HCT116 (cell line): ENCODE results near the gene GGTLC2. TPM values are rescaled to one million over a fixed set of nuclear protein-coding genes. Genes with fewer than 3 reads are reported as not detected.
"Not testable (repeated sequence)": the region's sequence is repeated elsewhere in the genome, so short reads cannot be mapped to it uniquely, and the experiment has no call there.

Experiments used
- ATAC-seq: fragments of 200-7000 bp; cut with Tn5 transposase; 2 replicates; pipeline ENCODE4 v1.9.1; 2020; ENCODE audit warnings: mild to moderate bottlenecking, moderate library complexity
- BruUV-seq: library from RNA; stranded (reverse); fragments of 400-500 nt; replicated peaks from 2 replicates; lab custom pipeline; 2021; lab: Mats Ljungman, UMichigan
- CTCF ChIA-PET: fragments of 300-600 bp; sonication (Branson Sonifier 250); formaldehyde crosslinking; loops from one replicate; lab custom pipeline; 2021; ENCODE audit warnings: antibody characterized with exemption; lab: Charles Lee
- POLR2A ChIA-PET: fragments of 300-600, 350-600 bp; sonication (Branson Sonifier 250); formaldehyde crosslinking; loops from one replicate; lab custom pipeline; 2021; ENCODE audit warnings: antibody characterized with exemption; lab: Charles Lee
- RAD21 ChIA-PET, 2 experiments: fragments of 300-600 bp; sonication (Branson Sonifier 250); formaldehyde crosslinking; loops; one replicate each; lab custom pipeline; 2023; ENCODE audit warnings: low total read pairs in 2 of 2; ENCODE audit not compliant: uncharacterized antibody in 2 of 2, unreplicated experiment in 2 of 2, low non-redundant PET in 1 of 2; lab: Charles Lee
- DNase-seq: peaks from one replicate; pipeline ENCODE4 v3.0.0-alpha.2; 2010; ENCODE audit warnings: low read depth, low spot score
- H2AFZ ChIP-seq: fragments of 200-600 bp; shearing (Covaris generic), sonication (generic); 2 replicates; pipeline ENCODE4 v1.6.1; 2017; ENCODE audit warnings: low read depth, mixed run types, mixed read lengths, antibody characterized with exemption, low read length; ENCODE audit not compliant: poor library complexity, severe bottlenecking
- H3K27ac ChIP-seq: 2 replicates; pipeline ENCODE4 v1.5.1; 2012; ENCODE audit warnings: low read depth, low read length
- H3K27me3 ChIP-seq: fragments of 200-600 bp; sonication (generic); 2 replicates; pipeline ENCODE4 v1.6.1; 2016; ENCODE audit warnings: mixed run types, low read length, mixed read lengths; ENCODE audit not compliant: insufficient read depth
- H3K36me3 ChIP-seq, 2 experiments: fragments of 200-500 bp in 1 of 2; fragments of 200-600 bp in 1 of 2; sonication (Bioruptor generic) in 1 of 2; sonication (generic) in 1 of 2; 2 replicates each; pipeline versions ENCODE4 v1.5.1 to v1.6.1; 2014 to 2016; ENCODE audit warnings: low read length in 2 of 2, inconsistent platforms in 1 of 2, mixed read lengths in 1 of 2, mixed run types in 1 of 2; ENCODE audit not compliant: insufficient read depth in 2 of 2, control insufficient read depth in 1 of 2
- H3K4me1 ChIP-seq, 2 experiments: fragments of 200-600 bp in 1 of 2; sonication (generic) in 1 of 2; 2 replicates each; pipeline versions ENCODE4 v1.5.1 to v1.6.1; 2012 to 2017; ENCODE audit warnings: low read length in 2 of 2, inconsistent platforms in 1 of 2, mild to moderate bottlenecking in 1 of 2, mixed read lengths in 1 of 2, mixed run types in 1 of 2, moderate library complexity in 1 of 2; ENCODE audit not compliant: insufficient read depth in 2 of 2, control insufficient read depth in 1 of 2
- H3K4me2 ChIP-seq: fragments of 200-600 bp; sonication (generic); 2 replicates; pipeline ENCODE4 v1.6.1; 2017; ENCODE audit warnings: mixed run types, low read length, mixed read lengths
- H3K4me3 ChIP-seq, 2 experiments: fragments of 200-600 bp in 1 of 2; sonication (generic) in 1 of 2; replicated peaks in 1 of 2; 2 replicates each; pipeline ENCODE4 v1.5.1; 2011 to 2016; ENCODE audit warnings: low read length in 2 of 2, control low read depth in 1 of 2, low read depth in 1 of 2, mild to moderate bottlenecking in 1 of 2, mixed read lengths in 1 of 2, mixed run types in 1 of 2
- H3K79me2 ChIP-seq: fragments of 200-600 bp; sonication (generic); 2 replicates; pipeline ENCODE4 v1.6.1; 2017; ENCODE audit warnings: mild to moderate bottlenecking, mixed run types, low read length, moderate library complexity, mixed read lengths; ENCODE audit not compliant: insufficient read depth
- H3K9ac ChIP-seq: fragments of 200-600 bp; sonication (generic); 2 replicates; pipeline ENCODE4 v1.6.1; 2016; ENCODE audit warnings: low read length, mixed read lengths
- H3K9me2 ChIP-seq: fragments of 200-600 bp; sonication (generic), shearing (Covaris generic); 2 replicates; pipeline ENCODE4 v1.6.1; 2017; ENCODE audit warnings: mixed run types, mild to moderate bottlenecking, moderate library complexity; ENCODE audit not compliant: insufficient read depth
- H3K9me3 ChIP-seq, 2 experiments: fragments of 200-500 bp in 1 of 2; fragments of 200-600 bp in 1 of 2; sonication (Bioruptor generic) in 1 of 2; sonication (generic) in 1 of 2; 2 replicates each; pipeline ENCODE4 v1.6.1; 2014 to 2017; ENCODE audit warnings: low read length in 2 of 2, mixed read lengths in 2 of 2, inconsistent platforms in 1 of 2, low read depth in 1 of 2, mild to moderate bottlenecking in 1 of 2, mixed run types in 1 of 2, moderate library complexity in 1 of 2; ENCODE audit not compliant: control insufficient read depth in 1 of 2, insufficient read depth in 1 of 2
- H4K20me1 ChIP-seq: fragments of 200-600 bp; sonication (generic), shearing (Covaris generic); 2 replicates; pipeline ENCODE4 v1.6.1; 2017; ENCODE audit warnings: mixed run types, mild to moderate bottlenecking, moderate library complexity; ENCODE audit not compliant: insufficient read depth
- ATF3 ChIP-seq: IDR thresholded peaks from 2 replicates; pipeline ENCODE4 v1.6.1; 2012
- CBX3 ChIP-seq: IDR thresholded peaks from 2 replicates; pipeline ENCODE4 v1.6.1; 2012; ENCODE audit warnings: low read depth
- CEBPB ChIP-seq: IDR thresholded peaks from 2 replicates; pipeline ENCODE4 v1.6.1; 2012; ENCODE audit warnings: low read depth
- CTCF ChIP-seq, 3 experiments: fragments of 200-600 bp in 1 of 3; sonication (generic) in 1 of 3; IDR thresholded peaks in 2 of 3; conservative IDR thresholded peaks in 1 of 3; 2 replicates each; pipeline ENCODE4 v1.5.1; 2012 to 2017; ENCODE audit warnings: low read depth in 2 of 3, low read length in 2 of 3, antibody characterized with exemption in 1 of 3, borderline replicate concordance in 1 of 3, control low read depth in 1 of 3, mild to moderate bottlenecking in 1 of 3, mixed read lengths in 1 of 3, mixed run types in 1 of 3, moderate library complexity in 1 of 3; ENCODE audit not compliant: insufficient read depth in 1 of 3
- EGR1 ChIP-seq: IDR thresholded peaks from 2 replicates; pipeline ENCODE4 v1.6.1; 2012; ENCODE audit warnings: low read depth
- ELF1 ChIP-seq: IDR thresholded peaks from 2 replicates; pipeline ENCODE4 v1.6.1; 2012; ENCODE audit warnings: low read depth, borderline replicate concordance
- EZH2 ChIP-seq: fragments of 200-600 bp; sonication (generic); IDR thresholded peaks from 2 replicates; pipeline ENCODE4 v1.6.1; 2017; ENCODE audit warnings: antibody characterized with exemption, mixed run types
- EZH2phosphoT487 ChIP-seq: fragments of 200-600 bp; IDR thresholded peaks from 2 replicates; pipeline ENCODE4 v1.6.1; 2018; ENCODE audit warnings: antibody characterized with exemption, borderline replicate concordance
- JUND ChIP-seq: IDR thresholded peaks from 2 replicates; pipeline ENCODE4 v1.6.1; 2012
- RAD21 ChIP-seq: IDR thresholded peaks from 2 replicates; pipeline ENCODE4 v1.6.1; 2012; ENCODE audit warnings: low read depth, mild to moderate bottlenecking
- SIN3A ChIP-seq: IDR thresholded peaks from 2 replicates; pipeline ENCODE4 v1.6.1; 2012; ENCODE audit warnings: low read depth
- SRF ChIP-seq: IDR thresholded peaks from 2 replicates; pipeline ENCODE4 v1.6.1; 2012; ENCODE audit warnings: low read depth
- YY1 ChIP-seq: IDR thresholded peaks from 2 replicates; pipeline ENCODE4 v1.6.1; 2011; ENCODE audit warnings: low read length, low read depth, moderate library complexity, mild to moderate bottlenecking; ENCODE audit not compliant: insufficient replicate concordance; ENCODE audit errors: extremely low read depth
- ZBTB33 ChIP-seq: IDR thresholded peaks from 2 replicates; pipeline ENCODE4 v1.6.1; 2011; ENCODE audit warnings: mild to moderate bottlenecking, low read length, moderate library complexity; ENCODE audit not compliant: insufficient replicate concordance; ENCODE audit errors: extremely low read depth
- ZNF274 ChIP-seq: fragments of 200-500 bp; sonication (Bioruptor generic); IDR thresholded peaks from 2 replicates; pipeline ENCODE4 v1.6.1; 2014; ENCODE audit warnings: mild to moderate bottlenecking, low read depth, low read length, inconsistent platforms
- intact Hi-C: fragments of 100-400 bp; cut with micrococcal nuclease; formaldehyde crosslinking; loops from 2 replicates; pipeline ENCODE4 v1.10.0; 2022
- total RNA-seq: library from RNA; stranded (reverse); gene quantifications from one replicate; pipeline ENCODE4 v1.2.1, GENCODE V29; 2021; ENCODE audit not compliant: unreplicated experiment

Gene GGTLC2
- total RNA-seq, 1 experiment from 2014 or later = not detected

GRCh38 chr22:22653677-22654381, 9.4 kb downstream of the GGTLC2 start:
- H3K9me3 ChIP-seq, POLR2A ChIA-PET, DNase-seq, intact Hi-C loops, BruUV-seq, H3K4me1 ChIP-seq, H3K9me2 ChIP-seq, H2AFZ ChIP-seq, H3K79me2 ChIP-seq, H3K4me3 ChIP-seq, H3K36me3 ChIP-seq, RAD21 ChIA-PET, H3K4me2 ChIP-seq, H4K20me1 ChIP-seq, H3K27me3 ChIP-seq, H3K27ac ChIP-seq, CTCF ChIA-PET, H3K9ac ChIP-seq, ATAC-seq: not testable (repeated sequence)

GRCh38 chr22:22655452-22656290, 11.3 kb downstream of the GGTLC2 start:
- ChIA-PET RAD21 (no interaction called here), CTCF (interaction anchor here (0.8 kb wide), 1 partner anchor 29 kb away, joined by 3 read pairs; no protein-coding TSS in a partner anchor), POLR2A (no interaction called here)
- Histone ChIP-seq H3K4me3 (no peak overlapping the region), H3K36me3 (no peaks in the 10 kb centered on the region), H3K79me2 (no peaks in the 10 kb centered on the region), H3K9ac (no peak overlapping the region), H3K27me3 (0 out of 2 replicates have a peak, but pooled peaks cover 8% of the 10 kb centered on the region), H2AFZ (no peak overlapping the region), H3K9me3 (no peaks in the 10 kb centered on the region), H3K4me1 (no peaks in the 10 kb centered on the region), H3K27ac (no peak overlapping the region), H4K20me1 (no peaks in the 10 kb centered on the region), H3K9me2 (no peaks in the 10 kb centered on the region), H3K4me2 (no peak overlapping the region)
- no TSS peak for BruUV-seq
- DNase-seq = no peak
- no peak for ATAC-seq
- intact Hi-C loops = no loop called here
- no peak for TF ChIP-seq JUND
- no peak for TF ChIP-seq SIN3A
- TF ChIP-seq ELF1 = no peak
- TF ChIP-seq CEBPB = no peak
- TF ChIP-seq CBX3 = no peak
- TF ChIP-seq ZNF274 = no peak
- TF ChIP-seq EGR1 = no peak
- no peak for TF ChIP-seq YY1
- TF ChIP-seq ATF3 = no peak
- TF ChIP-seq SRF = no peak
- TF ChIP-seq ZBTB33 = no peak
- TF ChIP-seq CTCF (IDR thresholded peaks at IDR 0.05 in 2 of 3, conservative IDR thresholded peaks at IDR 0.05 in 1 of 3; ENCODE audit: borderline replicate concordance in 1 of 3, insufficient read depth in 1 of 3, low read depth in 2 of 3, low read length in 2 of 3) = no peak
- no peak for TF ChIP-seq RAD21
- TF ChIP-seq EZH2 = no peak
- TF ChIP-seq EZH2phosphoT487 = no peak
